ENCODE results near the gene BRD3. TPM values are rescaled to one million over a fixed set of nuclear protein-coding genes. Genes with fewer than 3 reads are reported as not detected.

Gene BRD3
- total RNA-seq, 4 donors from 2014 or later, result 17.6 to 52.9 (median 29.0) TPM

DNA sequence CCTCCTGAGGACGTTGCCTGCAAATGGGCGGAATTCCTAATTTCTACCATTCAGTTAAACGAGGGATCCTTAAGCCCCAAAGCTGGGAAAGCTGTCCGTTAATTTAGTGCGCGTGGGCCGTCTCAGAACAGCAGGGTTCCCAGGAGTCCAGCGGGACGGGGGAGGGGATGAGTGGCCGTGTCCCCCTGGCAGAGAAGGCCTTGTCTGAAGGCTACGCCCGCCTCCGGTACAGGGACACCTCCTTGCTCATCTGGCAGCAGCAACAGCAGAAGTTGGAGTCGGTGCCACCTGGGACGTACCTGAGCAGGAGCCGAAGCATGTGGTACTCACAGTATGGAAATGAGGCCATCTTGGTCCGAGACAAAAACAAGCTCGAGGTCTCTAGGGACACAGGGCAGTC is 41.2 kb downstream of the BRD3 start:
- no peaks in the 10 kb centered on the region for H3K9me3 ChIP-seq
- DNase-seq (ENCODE audit: low spot score in 2 of 2), result no peak
- H3K4me3 ChIP-seq, result no peak overlapping the region
- no peaks in the 10 kb centered on the region for H3K27me3 ChIP-seq
- H3K4me1 ChIP-seq, result peaks cover 13% of the 10 kb centered on the region
- no peak overlapping the region for H3K27ac ChIP-seq
- peaks cover 10% of the 10 kb centered on the region for H3K36me3 ChIP-seq
- 89% methylated on average over 18 of the region's 18 CpGs for WGBS
- TF ChIP-seq EP300 (IDR thresholded peaks at IDR 0.05) (no peak), POLR2AphosphoS5 (IDR thresholded peaks at IDR 0.05) (no peak), POLR2A (IDR thresholded peaks at IDR 0.05) (no peak), CTCF (IDR thresholded peaks at IDR 0.05) (no peak)

GRCh38 chr9:134025606-134026541 is 42.0 kb downstream of the BRD3 start:
- H3K36me3 ChIP-seq, result peaks cover 4% of the 10 kb centered on the region
- no peaks in the 10 kb centered on the region for H3K9me3 ChIP-seq
- no peak for DNase-seq (ENCODE audit: low spot score in 2 of 2)
- H3K27ac ChIP-seq, result no peak overlapping the region
- WGBS, result 14% methylated on average over 52 of the region's 66 CpGs
- TF ChIP-seq CTCF (IDR thresholded peaks at IDR 0.05) (no peak), EP300 (IDR thresholded peaks at IDR 0.05) (no peak), POLR2AphosphoS5 (IDR thresholded peaks at IDR 0.05) (no peak), POLR2A (IDR thresholded peaks at IDR 0.05) (no peak)
- no peaks in the 10 kb centered on the region for H3K27me3 ChIP-seq
- H3K4me3 ChIP-seq, result peak overlapping the region; percentile 89
- H3K4me1 ChIP-seq, result peaks cover 13% of the 10 kb centered on the region

GRCh38 chr9:134024828-134025605 is 42.8 kb downstream of the BRD3 start, which contains the start of gene BRD3OS:
Gene BRD3OS, plus strand, starts transcription at chr9:134025481. Its CDS starts 1,267 bp downstream, at chr9:134026748.
- Histone ChIP-seq H3K27ac (no peak within 1 kb of the TSS), H3K4me1 (peaks cover 13% of the 10 kb centered on the region), H3K9me3 (no peaks in the 10 kb centered on the region), H3K4me3 (peak within 1 kb of the TSS; percentile 89), H3K36me3 (no peaks in the 10 kb centered on the region), H3K27me3 (no peaks in the 10 kb centered on the region)
- 11% methylated on average over 6 of the region's 43 CpGs for WGBS
- DNase-seq (ENCODE audit: low spot score in 2 of 2), result peak; percentile 96 to 98
- no peak for TF ChIP-seq POLR2AphosphoS5 (IDR thresholded peaks at IDR 0.05)

DNA sequence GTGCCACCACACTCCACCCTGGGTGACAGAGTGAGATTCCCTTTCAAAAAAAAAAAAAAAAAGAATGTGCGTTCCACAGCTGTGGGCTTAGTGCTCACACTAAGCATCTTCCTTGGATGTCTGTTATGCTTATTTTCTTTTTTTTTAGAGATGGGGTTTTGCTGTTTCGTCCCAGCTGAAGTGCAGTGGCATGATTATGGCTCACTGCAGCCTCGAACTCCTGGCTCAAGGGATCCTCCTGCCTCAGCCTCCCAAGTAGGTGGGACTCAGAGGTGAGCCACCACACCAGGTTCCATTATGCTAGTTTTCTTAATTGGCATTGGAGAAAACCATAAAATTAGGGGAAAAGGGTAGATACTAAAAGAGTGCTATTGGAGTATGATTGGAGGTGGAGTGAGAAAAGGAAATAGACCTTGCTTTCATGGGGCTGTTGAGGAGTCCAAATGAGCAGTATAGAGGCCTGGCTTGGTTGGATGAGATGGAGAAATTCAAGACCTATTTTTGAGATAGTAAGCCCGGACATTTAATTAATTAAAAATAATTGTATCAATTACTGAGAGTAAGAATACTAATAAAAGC is 43.5 kb downstream of the BRD3 start:
- TF ChIP-seq EP300 (IDR thresholded peaks at IDR 0.05) (no peak), POLR2A (IDR thresholded peaks at IDR 0.05) (no peak), CTCF (IDR thresholded peaks at IDR 0.05) (no peak), POLR2AphosphoS5 (IDR thresholded peaks at IDR 0.05) (no peak)
- Histone ChIP-seq H3K27ac (no peak overlapping the region), H3K36me3 (no peaks in the 10 kb centered on the region), H3K4me3 (peak overlapping the region; percentile 89), H3K4me1 (peaks cover 13% of the 10 kb centered on the region), H3K27me3 (no peaks in the 10 kb centered on the region), H3K9me3 (no peaks in the 10 kb centered on the region)
- WGBS, result 75% methylated on average over 4 of the region's 4 CpGs
- DNase-seq (ENCODE audit: low spot score in 2 of 2), result no peak

GRCh38 chr9:134014946-134015345 is 52.9 kb downstream of the BRD3 start:
- H3K27me3 ChIP-seq, result no peaks in the 10 kb centered on the region
- no peaks in the 10 kb centered on the region for H3K4me1 ChIP-seq
- TF ChIP-seq EP300 (IDR thresholded peaks at IDR 0.05), result no peak
- TF ChIP-seq POLR2AphosphoS5 (IDR thresholded peaks at IDR 0.05), result no peak
- TF ChIP-seq CTCF (IDR thresholded peaks at IDR 0.05), result no peak
- no peak for TF ChIP-seq POLR2A (IDR thresholded peaks at IDR 0.05)
- H3K27ac ChIP-seq, result no peak overlapping the region
- no peak for DNase-seq (ENCODE audit: low spot score in 2 of 2)
- no peaks in the 10 kb centered on the region for H3K9me3 ChIP-seq
- WGBS, result 88% methylated on average over 2 of the region's 2 CpGs
- no peak overlapping the region for H3K4me3 ChIP-seq
- H3K36me3 ChIP-seq, result no peaks in the 10 kb centered on the region
